Measurements from ENCODE around the gene CA10.

Gene CA10

DNA sequence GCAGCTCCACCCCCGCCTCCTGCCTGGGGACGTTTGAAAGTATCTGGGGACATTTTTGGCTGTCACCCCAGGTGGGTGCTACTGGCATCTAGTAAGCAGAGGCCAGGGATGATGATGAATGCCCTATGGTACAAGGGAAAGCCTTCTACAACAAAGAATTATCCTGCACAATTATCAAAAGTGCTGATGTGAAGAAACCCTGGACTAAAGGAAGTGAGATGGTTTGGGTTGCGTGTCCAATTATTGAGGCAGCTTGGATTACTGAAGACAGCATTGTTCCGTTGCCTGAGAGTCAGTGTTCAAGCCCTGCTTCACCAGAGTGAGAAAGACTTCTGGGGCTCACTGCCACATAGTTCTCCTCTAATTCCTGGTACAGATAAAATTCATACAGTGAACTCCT is 343.4 kb downstream of the CA10 start:
- no peak for DNase-seq (ENCODE audit: low spot score)

DNA sequence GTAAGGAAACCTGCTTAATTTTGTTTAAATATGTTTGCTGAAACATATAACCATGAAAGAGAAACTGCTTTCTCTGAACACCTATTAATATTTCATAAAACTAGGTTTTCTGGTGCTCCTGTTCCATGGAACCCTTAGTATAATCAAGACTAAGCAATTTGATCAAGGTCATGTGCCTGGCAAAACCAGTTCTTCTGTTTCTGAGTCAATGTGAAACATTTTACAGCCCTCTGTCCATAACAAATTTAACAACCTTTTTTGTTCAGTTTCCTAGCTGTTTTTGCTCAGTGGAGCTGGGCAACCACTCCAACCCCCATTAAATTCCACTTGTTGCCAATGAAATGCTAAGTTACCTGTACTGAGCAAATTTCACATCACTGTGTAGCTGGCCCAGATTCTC is 344.0 kb downstream of the CA10 start:
- no peak for DNase-seq (ENCODE audit: low spot score)

DNA sequence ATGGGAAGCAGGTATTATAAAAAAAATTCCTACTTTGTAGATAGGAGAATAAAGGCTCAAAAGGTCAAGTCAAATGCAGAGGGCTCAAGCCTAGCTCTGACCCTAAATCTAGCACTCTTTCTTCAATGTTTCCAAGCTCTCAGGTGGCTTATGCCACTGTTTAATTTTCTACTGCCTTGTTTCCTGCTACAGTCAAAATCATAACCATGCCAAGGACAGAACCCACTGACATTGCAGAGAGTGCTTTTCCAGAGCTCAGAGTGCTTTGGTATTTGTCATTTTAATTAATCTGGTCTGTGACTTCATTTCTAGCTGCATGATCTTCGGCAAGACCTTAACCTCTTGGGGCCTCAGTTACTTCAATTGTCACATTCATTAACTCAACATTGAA is 344.7 kb downstream of the CA10 start:
- peak; percentile 50 for DNase-seq (ENCODE audit: low spot score)

GRCh38 chr17:51813140-51813783 is 345.3 kb downstream of the CA10 start:
- peak; percentile 71 for DNase-seq (ENCODE audit: low spot score)

DNA sequence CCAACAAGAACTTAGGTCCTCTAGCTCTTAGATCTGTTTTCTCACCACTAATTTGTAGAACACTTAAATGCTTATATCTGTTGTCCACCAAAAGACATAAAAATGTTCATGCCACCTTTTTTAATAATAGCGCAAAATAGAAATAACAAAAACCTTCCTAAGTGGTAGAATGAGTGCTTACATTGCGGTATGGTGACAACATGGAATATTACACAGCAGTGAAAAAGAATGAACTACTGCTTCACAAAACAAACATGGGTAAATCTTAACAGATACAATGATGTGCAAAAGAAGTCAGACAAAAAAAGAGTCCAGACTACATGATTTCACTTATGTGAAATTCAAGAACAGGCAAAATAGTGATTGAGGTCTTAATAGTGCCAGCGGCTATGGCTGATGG is 351.1 kb downstream of the CA10 start:
- no peak for DNase-seq (ENCODE audit: low spot score)

GRCh38 chr17:51805765-51806164 is 352.7 kb downstream of the CA10 start:
- DNase-seq (ENCODE audit: low spot score): no peak

DNA sequence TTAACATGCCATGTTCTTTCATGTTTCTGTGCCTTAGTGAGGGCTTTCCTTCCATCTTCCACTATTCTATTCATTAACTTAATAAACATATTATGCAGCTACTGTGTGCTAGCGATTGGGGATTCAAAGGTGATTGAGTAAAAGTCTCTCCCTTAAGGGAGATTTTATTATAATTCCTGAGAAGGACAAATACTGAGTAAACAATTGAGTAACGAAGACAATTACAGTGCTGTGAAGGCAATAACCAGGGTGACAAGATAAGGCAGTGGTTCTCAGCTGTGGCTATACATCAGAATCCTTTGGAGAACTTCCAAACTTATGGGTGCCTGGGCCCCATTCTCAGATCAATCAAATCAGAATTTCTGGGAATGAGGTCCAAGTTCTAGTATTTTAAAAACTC is 353.3 kb downstream of the CA10 start:
- no peak for DNase-seq (ENCODE audit: low spot score)

DNA sequence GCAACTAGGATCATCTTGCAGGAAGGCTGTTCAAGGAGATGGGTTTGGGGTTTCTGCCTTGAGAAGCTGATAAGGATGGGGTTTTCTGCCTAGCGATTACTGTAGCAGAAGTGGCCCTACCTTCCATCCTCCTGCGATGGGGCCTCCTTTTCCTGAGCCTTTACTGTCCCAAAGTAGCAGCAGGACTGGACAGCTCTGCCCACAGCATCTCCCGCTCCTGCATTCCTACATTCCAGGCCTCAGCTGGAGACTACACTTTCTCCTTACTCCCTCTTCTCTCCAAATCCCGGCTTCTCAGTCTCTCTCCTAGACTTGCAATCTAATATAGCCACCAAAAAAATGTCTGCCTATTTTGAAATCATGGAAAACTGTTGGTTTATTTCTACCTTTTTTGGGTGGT is 355.4 kb downstream of the CA10 start:
- no peak for DNase-seq (ENCODE audit: low spot score)

DNA sequence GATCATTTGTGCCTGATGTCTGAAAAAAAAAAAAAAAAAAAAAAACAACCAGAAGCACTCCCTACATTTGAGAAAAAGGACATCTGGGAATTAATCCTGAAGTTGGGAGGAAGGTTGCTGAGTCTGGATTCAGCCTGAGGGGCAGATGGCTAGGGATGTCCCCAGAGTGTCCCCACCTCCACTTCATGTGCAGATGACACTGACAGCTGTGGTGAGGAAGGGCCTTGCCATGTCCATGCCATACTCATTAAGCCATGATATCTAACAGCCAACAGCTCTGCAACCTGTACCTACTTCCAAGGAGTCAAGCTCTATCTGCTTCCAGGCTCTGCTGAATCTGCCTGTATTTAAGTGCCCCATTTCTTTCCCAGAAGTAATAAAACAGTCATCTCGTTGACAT is 356.0 kb downstream of the CA10 start:
- peak; percentile 37 for DNase-seq (ENCODE audit: low spot score)

- no peak for DNase-seq (ENCODE audit: low spot score)
Observed at GRCh38 chr17:51801626-51802025, 356.9 kb downstream of the CA10 start.

DNA sequence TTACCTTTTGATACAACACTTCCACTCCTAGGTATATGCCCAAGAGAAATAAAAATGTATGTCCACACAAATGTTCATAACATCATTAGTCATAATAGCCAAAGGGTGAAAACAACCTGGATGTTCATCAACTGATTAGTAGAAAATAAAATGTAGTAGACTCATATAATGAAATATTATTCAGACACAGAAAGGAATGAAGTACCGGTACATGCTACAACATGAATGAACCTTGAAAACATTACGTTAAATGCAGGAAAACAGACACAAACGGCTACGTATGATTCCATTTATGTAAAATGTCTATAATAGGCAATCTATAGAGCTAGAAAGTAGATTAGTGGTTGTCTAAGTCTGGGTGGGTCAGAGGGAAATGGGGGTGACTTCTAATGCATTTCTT is 358.5 kb downstream of the CA10 start:
- DNase-seq (ENCODE audit: low spot score): no peak

DNA sequence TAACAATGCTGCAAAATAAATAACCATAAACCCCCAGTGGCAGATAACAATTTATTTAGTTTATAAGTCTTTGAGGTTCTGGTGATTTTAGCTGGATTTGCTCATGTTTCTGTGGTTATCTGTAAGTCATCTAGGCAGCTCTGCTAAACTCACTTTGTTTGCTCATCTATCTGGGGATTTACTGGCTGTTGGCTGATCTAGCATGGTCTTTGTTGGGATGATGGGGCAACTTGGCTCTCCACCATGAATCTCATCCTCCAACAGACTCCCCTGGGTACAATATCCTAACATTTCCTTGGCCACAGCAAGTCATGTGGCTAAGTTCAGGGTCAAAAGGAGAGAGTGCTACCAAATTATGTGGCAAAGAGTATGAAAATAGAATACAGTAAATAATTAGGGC is 359.3 kb downstream of the CA10 start:
- no peak for DNase-seq (ENCODE audit: low spot score)

GRCh38 chr17:51797150-51797549 is 361.4 kb downstream of the CA10 start:
- no peak for DNase-seq (ENCODE audit: low spot score)

GRCh38 chr17:51796026-51796425 is 362.5 kb downstream of the CA10 start:
- DNase-seq (ENCODE audit: low spot score): no peak

DNA sequence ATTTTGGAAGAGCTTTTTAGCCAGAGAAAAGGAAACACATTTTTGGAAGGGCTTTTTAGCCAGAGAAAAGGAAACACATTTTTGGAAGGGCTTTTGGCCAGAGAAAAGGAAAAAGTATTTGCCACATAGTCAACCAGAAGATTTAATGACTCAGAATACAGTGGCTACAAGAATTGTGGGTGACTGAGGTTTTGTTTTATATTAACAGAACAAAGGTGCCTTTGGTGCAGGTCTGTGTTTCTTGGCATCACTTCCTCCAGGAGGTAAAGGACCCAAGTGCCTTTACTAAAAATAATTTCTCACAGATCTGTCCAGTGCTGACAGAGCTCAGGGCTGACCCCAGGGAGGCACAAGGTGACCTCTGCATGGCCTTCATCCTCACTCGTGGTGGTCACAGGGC is 363.1 kb downstream of the CA10 start:
- DNase-seq (ENCODE audit: low spot score): no peak

DNA sequence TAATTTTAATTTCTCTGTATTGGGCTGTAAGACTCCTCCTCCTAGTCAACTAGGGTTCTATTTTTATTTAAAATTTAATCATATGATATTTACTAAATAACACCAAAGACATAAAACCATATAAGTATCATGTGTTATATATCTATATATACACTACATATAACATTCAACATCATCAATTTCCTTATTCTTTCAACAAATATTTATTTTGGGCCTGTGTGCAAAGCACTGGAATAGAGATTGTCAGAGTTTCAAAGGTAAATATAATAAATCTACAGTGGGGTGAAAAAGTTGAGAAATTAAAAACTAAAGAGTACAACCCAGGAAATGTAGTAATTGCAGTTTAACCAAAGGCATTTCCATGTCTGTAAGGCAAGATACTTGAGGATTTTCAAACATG is 364.0 kb downstream of the CA10 start:
- no peak for DNase-seq (ENCODE audit: low spot score)

DNA sequence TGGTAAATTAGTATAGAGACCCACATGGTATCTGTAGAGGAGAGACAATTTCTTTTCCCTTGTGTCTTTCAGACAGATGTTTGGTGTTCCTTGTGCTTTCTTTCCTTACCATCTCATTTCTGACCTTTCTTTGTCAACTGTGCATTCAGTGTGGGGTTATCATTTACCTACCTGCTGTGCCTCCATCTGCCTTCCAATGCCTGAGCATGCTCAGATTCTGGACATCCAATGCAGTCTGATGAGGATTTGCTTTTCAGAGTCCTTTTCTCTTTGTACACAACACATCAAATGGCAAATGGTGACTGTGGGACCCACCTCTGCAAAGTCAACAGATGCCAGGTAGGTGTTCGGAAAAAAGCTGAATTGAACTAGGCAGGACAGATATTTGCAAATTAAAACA is 364.8 kb downstream of the CA10 start:
- peak; percentile 88 for DNase-seq (ENCODE audit: low spot score)

GRCh38 chr17:51778842-51779241 is 379.7 kb downstream of the CA10 start:
- no peak for DNase-seq (ENCODE audit: low spot score)

GRCh38 chr17:51770027-51770759 is 388.3 kb downstream of the CA10 start:
- no peak for DNase-seq (ENCODE audit: low spot score)

DNA sequence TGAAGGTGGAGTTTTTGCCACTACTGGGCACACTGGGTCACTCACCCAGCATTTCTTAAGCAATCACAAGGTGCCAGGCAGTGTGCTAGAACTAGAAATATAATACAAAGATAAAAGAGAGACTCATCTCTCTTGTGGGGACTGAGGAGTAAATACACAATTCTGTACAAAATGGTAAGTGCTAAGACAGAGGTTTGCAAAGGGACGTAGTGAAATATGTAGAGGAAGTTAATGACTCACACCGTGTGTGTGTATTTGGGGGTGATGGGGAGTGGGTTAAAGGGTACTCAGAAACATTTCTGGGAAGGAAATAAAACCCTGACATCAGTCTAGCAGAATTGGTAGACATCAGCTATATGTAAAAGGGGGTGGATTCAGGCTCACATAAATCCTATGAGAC is 389.3 kb downstream of the CA10 start:
- DNase-seq (ENCODE audit: low spot score): no peak

- DNase-seq (ENCODE audit: low spot score): no peak
Observed at GRCh38 chr17:51768706-51769105, 389.8 kb downstream of the CA10 start.

DNA sequence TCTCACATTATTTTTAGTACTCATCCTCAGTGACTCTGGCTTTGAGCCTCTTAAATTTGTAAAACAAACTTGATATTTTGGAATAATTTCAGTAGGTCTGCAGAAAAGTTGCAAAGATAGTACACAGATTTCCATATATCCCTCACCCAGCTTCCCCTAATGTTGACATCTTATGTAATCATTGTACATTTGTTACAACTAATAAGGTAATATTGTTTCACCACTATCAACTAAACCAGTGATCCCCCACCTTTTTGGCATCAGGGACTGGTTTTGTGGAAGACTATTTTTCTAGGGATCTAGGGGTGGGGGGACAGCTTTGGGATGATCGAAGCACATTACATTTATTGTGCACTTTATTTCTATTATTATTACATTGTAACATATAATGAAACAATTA is 391.2 kb downstream of the CA10 start:
- no peak for DNase-seq (ENCODE audit: low spot score)

DNA sequence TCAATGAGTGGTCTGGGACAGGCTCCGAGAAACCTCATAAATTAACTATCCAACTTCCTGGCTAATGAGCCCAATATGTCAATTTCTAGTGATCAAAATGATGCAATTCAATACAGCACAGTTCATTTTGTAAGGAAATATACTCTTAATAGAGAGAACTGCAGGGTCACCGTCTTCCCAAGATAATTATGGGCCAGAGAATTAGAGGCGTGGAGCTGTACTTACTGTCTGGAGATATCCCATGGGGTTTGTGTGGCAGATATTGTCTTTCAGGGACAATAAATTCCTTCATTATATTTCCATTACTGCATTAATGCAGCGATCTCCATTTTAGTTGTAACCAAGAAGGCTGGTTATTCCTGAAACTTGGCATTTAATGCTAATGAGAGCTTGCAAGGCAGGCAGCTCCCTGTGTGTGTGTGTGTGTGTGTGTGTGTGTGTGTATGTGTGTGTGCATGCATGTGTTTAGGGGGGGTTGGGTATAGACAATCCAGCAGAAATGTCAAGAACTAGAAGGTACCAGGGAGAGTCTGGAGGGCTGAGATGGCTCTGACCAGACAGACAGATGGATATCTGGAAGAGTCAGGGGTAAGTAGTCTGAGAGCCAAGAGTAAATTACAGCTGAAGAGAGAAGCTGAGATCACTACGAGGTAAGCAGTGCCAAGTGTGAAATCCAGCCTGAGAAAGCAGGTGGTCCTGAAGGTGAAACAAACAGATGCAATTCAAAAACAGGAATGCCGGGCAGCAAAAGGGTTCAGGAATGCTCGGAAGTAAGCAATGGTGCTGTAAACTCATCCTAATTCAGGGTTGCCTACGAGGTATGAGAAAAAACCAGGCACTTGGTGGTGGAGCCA is 393.0 kb downstream of the CA10 start:
- peak; percentile 65 for DNase-seq (ENCODE audit: low spot score)
